ENCODE results near the gene GPATCH3. TPM values are rescaled to one million over a fixed set of nuclear protein-coding genes. Genes with fewer than 3 reads are reported as not detected.

GPATCH3 gene
- total and polyA plus RNA-seq, 2 of the 8 experiments (the other 6 are each of a cell fraction or from before 2014, with no cell fraction given) = 7.9 to 17.4 TPM

DNA sequence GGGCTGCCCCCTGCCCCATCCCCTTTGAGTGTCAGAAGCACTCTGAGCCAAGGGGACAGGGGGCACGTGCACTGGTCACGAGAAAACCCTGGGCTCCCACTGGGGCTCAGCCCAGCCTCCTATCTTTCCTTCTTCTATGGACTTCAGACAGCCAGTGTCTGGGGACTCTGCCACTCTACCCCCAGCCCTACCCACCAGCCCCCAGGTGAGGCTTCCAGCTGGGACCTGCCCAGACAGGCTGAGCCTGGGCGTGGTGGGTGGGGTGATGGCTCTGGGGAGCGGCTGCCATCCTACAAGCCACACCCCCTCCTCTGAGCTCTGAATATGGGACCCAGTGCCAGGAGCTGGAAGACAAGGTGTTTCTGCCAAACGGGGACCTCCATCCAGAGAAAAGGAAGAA, 45.4 kb downstream of the GPATCH3 start (continued):
- no peak for TF ChIP-seq RBBP5 (IDR thresholded peaks at IDR 0.05; ENCODE audit: borderline replicate concordance, low read depth, low read length)
- no peak for TF ChIP-seq GABPA (IDR thresholded peaks at IDR 0.05; ENCODE audit: borderline replicate concordance, insufficient read depth, low read length)
- TF ChIP-seq SP1 (IDR thresholded peaks at IDR 0.05; ENCODE audit: low read depth, low read length) = no peak
- TF ChIP-seq, protein P1, sequence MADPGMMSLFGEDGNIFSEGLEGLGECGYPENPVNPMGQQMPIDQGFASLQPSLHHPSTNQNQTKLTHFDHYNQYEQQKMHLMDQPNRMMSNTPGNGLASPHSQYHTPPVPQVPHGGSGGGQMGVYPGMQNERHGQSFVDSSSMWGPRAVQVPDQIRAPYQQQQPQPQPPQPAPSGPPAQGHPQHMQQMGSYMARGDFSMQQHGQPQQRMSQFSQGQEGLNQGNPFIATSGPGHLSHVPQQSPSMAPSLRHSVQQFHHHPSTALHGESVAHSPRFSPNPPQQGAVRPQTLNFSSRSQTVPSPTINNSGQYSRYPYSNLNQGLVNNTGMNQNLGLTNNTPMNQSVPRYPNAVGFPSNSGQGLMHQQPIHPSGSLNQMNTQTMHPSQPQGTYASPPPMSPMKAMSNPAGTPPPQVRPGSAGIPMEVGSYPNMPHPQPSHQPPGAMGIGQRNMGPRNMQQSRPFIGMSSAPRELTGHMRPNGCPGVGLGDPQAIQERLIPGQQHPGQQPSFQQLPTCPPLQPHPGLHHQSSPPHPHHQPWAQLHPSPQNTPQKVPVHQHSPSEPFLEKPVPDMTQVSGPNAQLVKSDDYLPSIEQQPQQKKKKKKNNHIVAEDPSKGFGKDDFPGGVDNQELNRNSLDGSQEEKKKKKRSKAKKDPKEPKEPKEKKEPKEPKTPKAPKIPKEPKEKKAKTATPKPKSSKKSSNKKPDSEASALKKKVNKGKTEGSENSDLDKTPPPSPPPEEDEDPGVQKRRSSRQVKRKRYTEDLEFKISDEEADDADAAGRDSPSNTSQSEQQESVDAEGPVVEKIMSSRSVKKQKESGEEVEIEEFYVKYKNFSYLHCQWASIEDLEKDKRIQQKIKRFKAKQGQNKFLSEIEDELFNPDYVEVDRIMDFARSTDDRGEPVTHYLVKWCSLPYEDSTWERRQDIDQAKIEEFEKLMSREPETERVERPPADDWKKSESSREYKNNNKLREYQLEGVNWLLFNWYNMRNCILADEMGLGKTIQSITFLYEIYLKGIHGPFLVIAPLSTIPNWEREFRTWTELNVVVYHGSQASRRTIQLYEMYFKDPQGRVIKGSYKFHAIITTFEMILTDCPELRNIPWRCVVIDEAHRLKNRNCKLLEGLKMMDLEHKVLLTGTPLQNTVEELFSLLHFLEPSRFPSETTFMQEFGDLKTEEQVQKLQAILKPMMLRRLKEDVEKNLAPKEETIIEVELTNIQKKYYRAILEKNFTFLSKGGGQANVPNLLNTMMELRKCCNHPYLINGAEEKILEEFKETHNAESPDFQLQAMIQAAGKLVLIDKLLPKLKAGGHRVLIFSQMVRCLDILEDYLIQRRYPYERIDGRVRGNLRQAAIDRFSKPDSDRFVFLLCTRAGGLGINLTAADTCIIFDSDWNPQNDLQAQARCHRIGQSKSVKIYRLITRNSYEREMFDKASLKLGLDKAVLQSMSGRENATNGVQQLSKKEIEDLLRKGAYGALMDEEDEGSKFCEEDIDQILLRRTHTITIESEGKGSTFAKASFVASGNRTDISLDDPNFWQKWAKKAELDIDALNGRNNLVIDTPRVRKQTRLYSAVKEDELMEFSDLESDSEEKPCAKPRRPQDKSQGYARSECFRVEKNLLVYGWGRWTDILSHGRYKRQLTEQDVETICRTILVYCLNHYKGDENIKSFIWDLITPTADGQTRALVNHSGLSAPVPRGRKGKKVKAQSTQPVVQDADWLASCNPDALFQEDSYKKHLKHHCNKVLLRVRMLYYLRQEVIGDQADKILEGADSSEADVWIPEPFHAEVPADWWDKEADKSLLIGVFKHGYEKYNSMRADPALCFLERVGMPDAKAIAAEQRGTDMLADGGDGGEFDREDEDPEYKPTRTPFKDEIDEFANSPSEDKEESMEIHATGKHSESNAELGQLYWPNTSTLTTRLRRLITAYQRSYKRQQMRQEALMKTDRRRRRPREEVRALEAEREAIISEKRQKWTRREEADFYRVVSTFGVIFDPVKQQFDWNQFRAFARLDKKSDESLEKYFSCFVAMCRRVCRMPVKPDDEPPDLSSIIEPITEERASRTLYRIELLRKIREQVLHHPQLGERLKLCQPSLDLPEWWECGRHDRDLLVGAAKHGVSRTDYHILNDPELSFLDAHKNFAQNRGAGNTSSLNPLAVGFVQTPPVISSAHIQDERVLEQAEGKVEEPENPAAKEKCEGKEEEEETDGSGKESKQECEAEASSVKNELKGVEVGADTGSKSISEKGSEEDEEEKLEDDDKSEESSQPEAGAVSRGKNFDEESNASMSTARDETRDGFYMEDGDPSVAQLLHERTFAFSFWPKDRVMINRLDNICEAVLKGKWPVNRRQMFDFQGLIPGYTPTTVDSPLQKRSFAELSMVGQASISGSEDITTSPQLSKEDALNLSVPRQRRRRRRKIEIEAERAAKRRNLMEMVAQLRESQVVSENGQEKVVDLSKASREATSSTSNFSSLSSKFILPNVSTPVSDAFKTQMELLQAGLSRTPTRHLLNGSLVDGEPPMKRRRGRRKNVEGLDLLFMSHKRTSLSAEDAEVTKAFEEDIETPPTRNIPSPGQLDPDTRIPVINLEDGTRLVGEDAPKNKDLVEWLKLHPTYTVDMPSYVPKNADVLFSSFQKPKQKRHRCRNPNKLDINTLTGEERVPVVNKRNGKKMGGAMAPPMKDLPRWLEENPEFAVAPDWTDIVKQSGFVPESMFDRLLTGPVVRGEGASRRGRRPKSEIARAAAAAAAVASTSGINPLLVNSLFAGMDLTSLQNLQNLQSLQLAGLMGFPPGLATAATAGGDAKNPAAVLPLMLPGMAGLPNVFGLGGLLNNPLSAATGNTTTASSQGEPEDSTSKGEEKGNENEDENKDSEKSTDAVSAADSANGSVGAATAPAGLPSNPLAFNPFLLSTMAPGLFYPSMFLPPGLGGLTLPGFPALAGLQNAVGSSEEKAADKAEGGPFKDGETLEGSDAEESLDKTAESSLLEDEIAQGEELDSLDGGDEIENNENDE (IDR thresholded peaks at IDR 0.05; ENCODE audit: insufficient replicate concordance, low read length) = no peak
- no peak for TF ChIP-seq POLR2AphosphoS5 (IDR thresholded peaks at IDR 0.05; ENCODE audit: low read depth, low read length)
- TF ChIP-seq ZNF274 (IDR thresholded peaks at IDR 0.05; ENCODE audit: borderline replicate concordance, extremely low read depth, low read length) = no peak
- no peak for TF ChIP-seq KDM1A (IDR thresholded peaks at IDR 0.05; ENCODE audit: borderline replicate concordance, low read length)

Data from H1 (cell line).